MM.1S (cell line): ENCODE measurements around the gene TBC1D5.

Experiments
- CTCF ChIP-seq: fragments of 300-600 bp; sonication (generic); IDR thresholded peaks from 2 replicates; pipeline ENCODE4 v1.5.1; 2016; ENCODE audit warnings: antibody characterized with exemption, low read length, mixed read lengths
- EZH2 ChIP-seq: fragments of 300-600 bp; sonication (generic); optimal IDR thresholded peaks from 2 replicates; pipeline ENCODE3; 2017; ENCODE audit warnings: low read depth, mild to moderate bottlenecking, antibody characterized with exemption, low read length, mixed read lengths
- EZH2phosphoT487 ChIP-seq: fragments of 300-600 bp; sonication (generic); IDR thresholded peaks from 2 replicates; pipeline ENCODE4 v1.6.1; 2018; ENCODE audit warnings: antibody characterized with exemption, low read length

DNA sequence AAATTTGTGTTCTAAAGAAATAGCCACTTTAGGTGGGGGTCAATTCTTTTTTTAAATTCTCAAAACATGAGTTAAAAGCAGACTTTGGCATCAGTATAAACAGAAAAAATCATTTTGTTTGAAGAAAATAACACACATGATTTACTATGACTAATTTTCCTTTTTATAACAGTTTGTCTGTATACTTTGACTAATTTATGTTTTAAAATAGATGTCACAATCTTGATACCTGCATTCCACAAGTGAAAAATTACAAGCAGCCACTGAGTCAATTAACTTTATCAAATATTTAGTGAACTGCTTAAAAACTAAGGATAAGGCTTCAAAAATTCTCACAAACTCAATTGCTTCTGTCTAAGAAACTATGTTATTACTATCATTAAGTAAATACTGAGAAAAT, 235.0 kb downstream of the TBC1D5 start:
- TF ChIP-seq CTCF (no peak), EZH2 (no peak), EZH2phosphoT487 (no peak)
